ENCODE measurements around the gene COL4A2. TPM values are rescaled to one million over a fixed set of nuclear protein-coding genes. Genes with fewer than 3 reads are reported as not detected.

The COL4A2 gene
- total RNA-seq, 4 donors from 2014 or later: 97.6 to 193 (median 131) TPM

- Histone ChIP-seq H3K27ac (no peak overlapping the region), H3K4me1 (peaks cover 0 to 16% of the 10 kb centered on the region in 2 donors), H3K27me3 (no peaks in the 10 kb centered on the region), H3K36me3 (no peaks in the 10 kb centered on the region), H3K9me3 (no peaks in the 10 kb centered on the region), H3K4me3 (replicated peaks in 1 of 3) (no peak overlapping the region)
- no peak for DNase-seq
- 89 to 93% methylated on average over 7 of the region's 7 CpGs for WGBS, 2 donors
- intact Hi-C loops (cut with DNase I): no loop called here
- TF ChIP-seq CTCF (IDR thresholded peaks at IDR 0.05) (no peak), POLR2A (IDR thresholded peaks at IDR 0.05) (no peak)
Observed at GRCh38 chr13:110293037-110293436, 14.0 kb upstream of the COL4A2 start.

DNA sequence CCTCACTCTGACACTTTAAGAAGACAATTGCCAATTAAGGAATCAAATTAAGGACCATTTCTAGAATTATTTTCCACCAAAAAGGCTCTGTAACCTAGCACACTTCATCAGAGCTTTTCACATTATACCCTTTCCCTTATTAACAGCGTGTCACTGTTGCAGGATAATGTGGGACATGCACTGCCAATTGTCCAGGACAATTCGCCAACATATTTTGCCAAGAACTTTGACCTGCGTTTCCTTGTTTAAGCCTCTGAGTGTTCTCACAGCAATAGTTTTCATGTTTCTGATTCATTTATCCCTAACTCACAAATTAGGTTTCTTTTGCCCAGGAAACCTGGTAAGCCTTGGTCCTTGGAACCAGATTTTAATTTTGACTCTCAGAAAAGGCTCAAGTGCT lies 13.4 kb upstream of the COL4A2 start:
- TF ChIP-seq CTCF (IDR thresholded peaks at IDR 0.05) (no peak), POLR2A (IDR thresholded peaks at IDR 0.05) (no peak)
- no peak for DNase-seq
- no peaks in the 10 kb centered on the region for H3K36me3 ChIP-seq
- intact Hi-C loops (cut with DNase I): no loop called here
- peaks cover 0 to 16% of the 10 kb centered on the region in 2 donors for H3K4me1 ChIP-seq
- H3K9me3 ChIP-seq: no peaks in the 10 kb centered on the region
- no peak overlapping the region for H3K27ac ChIP-seq
- 53 to 66% methylated on average over 3 of the region's 3 CpGs for WGBS, 2 donors
- no peak overlapping the region for H3K4me3 ChIP-seq (replicated peaks in 1 of 3)
- no peaks in the 10 kb centered on the region for H3K27me3 ChIP-seq

GRCh38 chr13:110294146-110294545 lies 12.9 kb upstream of the COL4A2 start:
- TF ChIP-seq CTCF (IDR thresholded peaks at IDR 0.05) (no peak), POLR2A (IDR thresholded peaks at IDR 0.05) (no peak)
- intact Hi-C loops (cut with DNase I): no loop called here
- H3K9me3 ChIP-seq: no peaks in the 10 kb centered on the region
- no peaks in the 10 kb centered on the region for H3K36me3 ChIP-seq
- no peak overlapping the region for H3K4me3 ChIP-seq (replicated peaks in 1 of 3)
- H3K27me3 ChIP-seq: no peaks in the 10 kb centered on the region
- no peak for DNase-seq
- peaks cover 0 to 19% of the 10 kb centered on the region in 2 donors for H3K4me1 ChIP-seq
- no peak overlapping the region for H3K27ac ChIP-seq
- WGBS, 2 donors: 80 to 88% methylated on average over 3 of the region's 3 CpGs

GRCh38 chr13:110294622-110295021 lies 12.5 kb upstream of the COL4A2 start:
- no peak overlapping the region for H3K27ac ChIP-seq
- DNase-seq: no peak

GRCh38 chr13:110297011-110297410 lies 10.1 kb upstream of the COL4A2 start:
- DNase-seq: no peak
- WGBS, 2 donors: 85 to 90% methylated on average over 6 of the region's 6 CpGs
- no peaks in the 10 kb centered on the region for H3K36me3 ChIP-seq

More at GRCh38 chr13:110294622-110295021, 12.5 kb upstream of the COL4A2 start:
- H3K4me1 ChIP-seq: peaks cover 0 to 23% of the 10 kb centered on the region in 2 donors
- H3K36me3 ChIP-seq: no peaks in the 10 kb centered on the region
- no peaks in the 10 kb centered on the region for H3K9me3 ChIP-seq
- no peak overlapping the region for H3K4me3 ChIP-seq (replicated peaks in 1 of 3)
- TF ChIP-seq CTCF (IDR thresholded peaks at IDR 0.05) (no peak), POLR2A (IDR thresholded peaks at IDR 0.05) (no peak)
- H3K27me3 ChIP-seq: no peaks in the 10 kb centered on the region
- intact Hi-C loops (cut with DNase I): no loop called here

More at GRCh38 chr13:110297011-110297410, 10.1 kb upstream of the COL4A2 start:
- intact Hi-C loops (cut with DNase I): no loop called here
- Histone ChIP-seq H3K27ac (no peak overlapping the region), H3K27me3 (no peaks in the 10 kb centered on the region), H3K9me3 (no peaks in the 10 kb centered on the region), H3K4me1 (peaks cover 4 to 45% of the 10 kb centered on the region in 2 donors), H3K4me3 (replicated peaks in 1 of 3) (no peak overlapping the region)
- TF ChIP-seq CTCF (IDR thresholded peaks at IDR 0.05): no peak
- TF ChIP-seq POLR2A (IDR thresholded peaks at IDR 0.05): no peak
